ENCODE data around the gene MEIS2. TPM values are rescaled to one million over a fixed set of nuclear protein-coding genes. Genes with fewer than 3 reads are reported as not detected.
A peak's percentile ranks its signal among the peaks of the same experiment; 100 is the strongest.

MEIS2 gene
- total RNA-seq, 6 experiments from 2014 or later: 31.8 to 48.0 (median 42.8) TPM

DNA sequence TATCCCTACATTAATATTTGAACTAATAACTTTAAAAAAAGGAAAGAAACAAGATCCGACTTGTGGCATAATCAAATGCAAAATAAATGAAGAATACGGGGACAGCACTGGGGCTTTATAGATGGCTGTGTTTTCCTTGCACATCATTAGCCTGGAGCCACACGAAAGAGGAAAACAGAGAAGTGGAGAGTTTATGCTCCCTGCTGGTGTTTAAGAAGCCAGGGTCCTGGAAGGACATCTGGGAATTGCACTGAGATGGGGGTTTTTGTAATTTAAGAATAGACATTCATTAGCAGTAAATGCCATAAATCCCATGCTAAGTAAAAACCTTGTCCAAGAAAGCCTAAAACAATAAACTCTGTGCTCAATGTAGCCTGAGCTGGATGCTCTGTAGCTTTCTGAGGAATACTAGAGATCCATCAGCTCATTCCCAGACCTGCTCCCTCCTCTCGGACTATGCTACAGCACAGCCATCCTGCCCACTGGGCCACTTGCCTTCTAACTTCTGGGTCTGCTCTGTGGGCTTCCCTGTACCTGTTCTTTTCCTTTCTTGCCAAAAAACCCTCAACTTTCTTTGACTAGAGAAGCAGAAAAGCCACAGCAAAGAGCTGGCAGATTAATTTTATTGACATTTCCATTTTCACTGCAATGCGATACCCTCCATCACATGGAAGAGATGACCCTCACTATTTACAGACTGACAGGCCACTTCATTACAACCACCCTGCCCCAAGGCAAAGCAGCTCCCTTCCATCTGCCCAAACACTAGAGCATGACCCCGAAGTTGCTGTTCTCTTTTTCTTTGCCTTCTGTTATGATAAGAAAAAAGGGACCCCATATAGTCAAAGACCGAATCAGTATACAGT is 62.3 kb downstream of the MEIS2 start:
- Mint-ChIP-seq H3K4me3 (no peak overlapping the region), H3K36me3 (ENCODE audit: low read depth) (peaks cover 48% of the 10 kb centered on the region), H3K9me3 (no peaks in the 10 kb centered on the region), H3K27me3 (ENCODE audit: insufficient read depth) (peaks cover 3% of the 10 kb centered on the region; the same call in 1 of the 2 replicates), H3K4me1 (ENCODE audit: low read depth) (peaks cover 38% of the 10 kb centered on the region), H3K27ac (no peak overlapping the region)
- no peak for TF ChIP-seq CTCF (IDR thresholded peaks at IDR 0.05)
- no peak for DNase-seq

DNA sequence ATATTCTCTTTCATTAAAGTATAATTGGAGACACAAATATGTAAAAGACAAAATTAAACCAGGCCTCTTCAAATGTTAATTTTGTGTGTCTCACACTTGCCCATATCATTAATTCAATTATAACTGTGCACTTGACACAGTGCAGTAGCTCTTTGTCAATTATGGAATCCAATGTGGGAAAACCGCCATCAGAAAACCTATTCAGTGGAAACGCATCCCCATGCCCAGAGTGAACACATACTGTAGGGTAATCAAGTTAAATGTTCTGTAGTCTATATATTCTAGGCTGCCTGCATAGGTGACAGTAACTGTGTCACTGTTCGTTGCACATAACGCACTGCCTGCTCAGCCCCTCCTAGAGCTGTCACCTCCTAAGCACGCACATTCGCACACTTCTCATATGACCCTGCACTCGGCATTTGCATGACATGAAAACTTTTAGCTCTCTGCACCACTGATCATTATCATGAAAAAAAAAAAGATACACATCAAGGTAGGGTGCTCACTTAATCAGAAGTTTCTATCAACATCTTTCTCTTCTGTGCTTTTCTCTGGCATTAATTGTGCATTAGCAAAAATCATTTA is 63.2 kb downstream of the MEIS2 start:
- peaks cover 41% of the 10 kb centered on the region for H3K4me1 Mint-ChIP-seq (ENCODE audit: low read depth)
- H3K9me3 Mint-ChIP-seq: no peaks in the 10 kb centered on the region
- H3K27ac Mint-ChIP-seq: no peak overlapping the region
- H3K36me3 Mint-ChIP-seq (ENCODE audit: low read depth): peaks cover 48% of the 10 kb centered on the region
- no peak for DNase-seq
- no peak for TF ChIP-seq CTCF (IDR thresholded peaks at IDR 0.05)
- peaks cover 3% of the 10 kb centered on the region; the same call in 1 of the 2 replicates for H3K27me3 Mint-ChIP-seq (ENCODE audit: insufficient read depth)
- H3K4me3 Mint-ChIP-seq: no peak overlapping the region

- TF ChIP-seq CTCF (IDR thresholded peaks at IDR 0.05): no peak
- Mint-ChIP-seq H3K36me3 (ENCODE audit: low read depth) (peaks cover 42% of the 10 kb centered on the region), H3K4me3 (no peak overlapping the region), H3K27me3 (ENCODE audit: insufficient read depth) (no peaks in the 10 kb centered on the region), H3K9me3 (no peaks in the 10 kb centered on the region), H3K27ac (peak overlapping the region; percentile 30; the same call in 1 of the 2 replicates), H3K4me1 (ENCODE audit: low read depth) (peaks cover 56% of the 10 kb centered on the region)
- peak; percentile 55 for DNase-seq
Observed at GRCh38 chr15:37034835-37035748, 65.3 kb downstream of the MEIS2 start.

DNA sequence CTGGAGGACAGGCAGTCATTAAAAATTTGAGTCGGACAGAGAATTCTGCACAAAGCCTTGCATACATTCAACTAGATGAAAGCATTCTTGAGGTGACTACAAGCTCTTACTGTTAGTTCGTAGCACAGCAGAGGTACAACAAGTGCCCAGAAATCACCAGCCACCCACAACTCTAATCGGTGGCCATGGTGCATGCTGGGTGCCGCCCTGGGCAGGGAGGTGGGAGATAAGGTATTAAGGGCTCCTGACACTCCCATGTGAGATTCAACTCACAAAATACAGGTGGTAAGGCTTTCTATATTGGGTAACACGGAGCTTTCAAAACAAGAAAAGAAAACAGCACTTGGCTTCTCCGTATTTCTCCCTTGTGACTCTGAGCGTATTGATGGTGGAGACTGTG is 66.0 kb downstream of the MEIS2 start:
- H3K36me3 Mint-ChIP-seq (ENCODE audit: low read depth): peaks cover 48% of the 10 kb centered on the region
- no peak overlapping the region for H3K27ac Mint-ChIP-seq
- peaks cover 1% of the 10 kb centered on the region; the same call in 1 of the 2 replicates for H3K27me3 Mint-ChIP-seq (ENCODE audit: insufficient read depth)
- H3K9me3 Mint-ChIP-seq: no peaks in the 10 kb centered on the region
- no peak overlapping the region for H3K4me3 Mint-ChIP-seq
- peaks cover 63% of the 10 kb centered on the region for H3K4me1 Mint-ChIP-seq (ENCODE audit: low read depth)
- TF ChIP-seq CTCF (IDR thresholded peaks at IDR 0.05): no peak
- no peak for DNase-seq

DNA sequence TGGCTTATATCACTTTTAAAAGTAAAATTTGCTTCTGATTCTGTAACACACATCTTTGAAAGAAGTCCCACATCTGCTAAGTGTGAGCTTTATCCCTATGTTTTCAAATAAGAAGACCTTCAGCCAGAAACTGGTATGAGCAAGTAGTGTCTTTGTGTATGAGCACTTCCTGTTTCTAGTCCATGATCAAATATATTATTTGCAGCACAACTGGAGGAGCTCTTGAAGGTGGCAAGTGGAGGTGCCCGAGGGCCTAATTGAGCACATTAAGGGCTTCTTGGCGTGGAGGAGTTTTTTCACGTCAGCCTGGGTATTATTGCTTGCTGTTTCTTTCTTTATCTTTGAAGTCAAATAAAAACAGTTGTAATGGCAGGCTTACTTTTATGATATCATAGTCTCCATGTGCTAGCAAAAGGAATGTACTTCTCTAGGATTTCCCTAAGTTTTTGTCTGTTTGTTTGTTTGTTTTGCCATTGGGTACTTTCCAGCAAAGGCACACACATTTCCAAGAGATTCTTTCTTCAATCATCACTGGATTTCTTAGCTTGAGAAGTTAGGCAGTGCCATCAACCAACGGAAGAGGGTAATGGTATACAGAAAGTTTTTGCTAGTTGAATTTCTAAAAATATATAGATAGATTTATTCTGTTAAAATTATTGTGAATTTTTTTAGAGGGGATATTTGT is 68.1 kb downstream of the MEIS2 start:
- no peak overlapping the region for H3K4me3 Mint-ChIP-seq
- DNase-seq: peak; percentile 5
- no peak for TF ChIP-seq CTCF (IDR thresholded peaks at IDR 0.05)
- H3K27me3 Mint-ChIP-seq (ENCODE audit: insufficient read depth): peaks cover 2% of the 10 kb centered on the region; the same call in 1 of the 2 replicates
- H3K4me1 Mint-ChIP-seq (ENCODE audit: low read depth): peaks cover 63% of the 10 kb centered on the region
- peaks cover 52% of the 10 kb centered on the region for H3K36me3 Mint-ChIP-seq (ENCODE audit: low read depth)
- H3K27ac Mint-ChIP-seq: 0 out of 2 replicates have a peak overlapping the region, but pooled peaks have one; percentile 6
- H3K9me3 Mint-ChIP-seq: no peaks in the 10 kb centered on the region

Measured in HFFc6 (cell line).